Osteoblast (primary cell): ENCODE data around the gene QSOX1. TPM values are rescaled to one million over a fixed set of nuclear protein-coding genes. Genes with fewer than 3 reads are reported as not detected.

Experiments
- DNase-seq: peaks from one replicate; pipeline ENCODE4 v3.0.0; 2011; ENCODE audit warnings: low spot score, mixed read lengths; ENCODE audit not compliant: insufficient read length; ENCODE audit errors: missing footprints
- H2AFZ ChIP-seq: 2 replicates; pipeline ENCODE4 v1.6.0; 2011; ENCODE audit warnings: mild to moderate bottlenecking, low read length
- H3K27ac ChIP-seq: 2 replicates; pipeline ENCODE4 v1.5.1; 2011; ENCODE audit warnings: mild to moderate bottlenecking, low read depth, low read length, moderate library complexity
- H3K27me3 ChIP-seq: 2 replicates; pipeline ENCODE4 v1.6.0; 2012; ENCODE audit warnings: mild to moderate bottlenecking, control low read depth, inconsistent platforms, low read length, moderate library complexity; ENCODE audit not compliant: insufficient read depth
- H3K36me3 ChIP-seq: 2 replicates; pipeline ENCODE4 v1.5.1; 2011; ENCODE audit warnings: mild to moderate bottlenecking, low read length, control low read depth, moderate library complexity; ENCODE audit not compliant: insufficient read depth
- H3K4me1 ChIP-seq: 2 replicates; pipeline ENCODE4 v1.5.1; 2011; ENCODE audit warnings: mild to moderate bottlenecking, low read length, control low read depth, moderate library complexity; ENCODE audit not compliant: insufficient read depth
- H3K4me2 ChIP-seq: 2 replicates; pipeline ENCODE4 v1.6.0; 2011; ENCODE audit warnings: mild to moderate bottlenecking, low read length; ENCODE audit not compliant: insufficient read depth
- H3K4me3 ChIP-seq: fragments of 200-600 bp; sonication (generic); 3 replicates; pipeline ENCODE4 v1.5.1; 2012; ENCODE audit warnings: mild to moderate bottlenecking, low read length, inconsistent platforms; ENCODE audit not compliant: insufficient read depth
- H3K79me2 ChIP-seq: 2 replicates; pipeline ENCODE4 v1.6.0; 2012; ENCODE audit warnings: mild to moderate bottlenecking, low read length, control low read depth, inconsistent platforms; ENCODE audit not compliant: insufficient read depth
- H3K9me3 ChIP-seq: 2 replicates; pipeline ENCODE4 v1.5.1; 2011; ENCODE audit warnings: low read depth, low read length, control low read depth
- H4K20me1 ChIP-seq: 2 replicates; pipeline ENCODE4 v1.6.0; 2012; ENCODE audit warnings: mild to moderate bottlenecking, low read length, control low read depth; ENCODE audit not compliant: insufficient read depth
- total RNA-seq: library from RNA; depleted of rRNA; stranded (reverse); fragments of >200 nt; gene quantifications from 2 replicates; pipeline ENCODE4 v1.2.3, GENCODE V29; 2012
- TF ChIP-seq, protein P1 (sequence below): IDR thresholded peaks from 2 replicates; pipeline ENCODE4 v1.5.1; 2011; ENCODE audit warnings: mild to moderate bottlenecking, low read depth, low read length, moderate library complexity; ENCODE audit errors: extremely low read depth

Gene QSOX1
- total RNA-seq, 1 donor: 373 TPM

DNA sequence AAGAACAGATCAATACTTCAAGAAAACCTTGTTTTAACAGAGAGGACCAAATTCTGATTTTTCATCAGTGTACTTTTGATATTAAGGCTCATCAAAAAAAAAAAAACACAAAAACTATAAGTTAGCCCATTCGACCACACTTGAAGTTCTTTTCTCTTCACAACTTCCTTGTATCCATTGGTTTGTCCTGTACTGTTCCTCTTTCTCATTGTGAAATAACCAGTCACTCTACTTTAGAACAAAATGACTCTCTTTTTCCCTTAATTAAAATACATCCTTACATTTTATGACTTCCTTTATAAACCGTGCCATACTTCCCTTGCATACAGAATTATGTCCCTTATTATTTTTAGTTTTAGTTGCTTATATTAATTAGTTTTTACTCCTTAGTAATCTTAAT is 8.4 kb downstream of the QSOX1 start:
- H3K4me2 ChIP-seq: no peak overlapping the region
- H3K79me2 ChIP-seq: peaks cover 100% of the 10 kb centered on the region

DNA sequence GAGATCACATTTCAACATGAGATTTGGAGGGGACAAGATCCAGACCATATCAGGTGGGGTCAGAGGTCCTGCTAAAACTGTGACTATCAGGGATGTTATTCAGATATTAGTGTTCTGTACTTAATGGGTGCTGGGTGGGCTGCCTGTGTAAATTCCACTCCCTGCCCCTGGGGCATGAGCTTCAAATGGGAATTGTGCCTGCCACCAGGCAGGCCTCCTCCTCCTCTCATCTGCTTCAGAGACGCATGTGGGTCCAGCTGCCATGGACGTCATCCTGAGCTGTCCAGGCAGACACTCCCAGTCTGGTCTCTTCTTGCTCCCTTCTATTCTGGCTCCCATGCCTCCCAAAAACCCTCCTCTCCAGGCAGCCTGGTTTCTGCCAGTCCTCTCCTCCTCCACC is 10.4 kb downstream of the QSOX1 start:
- Histone ChIP-seq H3K4me1 (peaks cover 6% of the 10 kb centered on the region), H3K4me3 (no peak overlapping the region), H3K4me2 (no peak overlapping the region), H3K79me2 (peaks cover 100% of the 10 kb centered on the region), H3K27ac (no peak overlapping the region), H3K27me3 (no peaks in the 10 kb centered on the region), H4K20me1 (peaks cover 61% of the 10 kb centered on the region), H3K36me3 (peaks cover 33% of the 10 kb centered on the region), H3K9me3 (no peaks in the 10 kb centered on the region), H2AFZ (no peak overlapping the region)
- DNase-seq: no peak
- TF ChIP-seq, protein P1, sequence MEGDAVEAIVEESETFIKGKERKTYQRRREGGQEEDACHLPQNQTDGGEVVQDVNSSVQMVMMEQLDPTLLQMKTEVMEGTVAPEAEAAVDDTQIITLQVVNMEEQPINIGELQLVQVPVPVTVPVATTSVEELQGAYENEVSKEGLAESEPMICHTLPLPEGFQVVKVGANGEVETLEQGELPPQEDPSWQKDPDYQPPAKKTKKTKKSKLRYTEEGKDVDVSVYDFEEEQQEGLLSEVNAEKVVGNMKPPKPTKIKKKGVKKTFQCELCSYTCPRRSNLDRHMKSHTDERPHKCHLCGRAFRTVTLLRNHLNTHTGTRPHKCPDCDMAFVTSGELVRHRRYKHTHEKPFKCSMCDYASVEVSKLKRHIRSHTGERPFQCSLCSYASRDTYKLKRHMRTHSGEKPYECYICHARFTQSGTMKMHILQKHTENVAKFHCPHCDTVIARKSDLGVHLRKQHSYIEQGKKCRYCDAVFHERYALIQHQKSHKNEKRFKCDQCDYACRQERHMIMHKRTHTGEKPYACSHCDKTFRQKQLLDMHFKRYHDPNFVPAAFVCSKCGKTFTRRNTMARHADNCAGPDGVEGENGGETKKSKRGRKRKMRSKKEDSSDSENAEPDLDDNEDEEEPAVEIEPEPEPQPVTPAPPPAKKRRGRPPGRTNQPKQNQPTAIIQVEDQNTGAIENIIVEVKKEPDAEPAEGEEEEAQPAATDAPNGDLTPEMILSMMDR: no peak

More for the DNA sequence above, 8.4 kb downstream of the QSOX1 start:
- DNase-seq: no peak
- TF ChIP-seq, protein P1: no peak
- Histone ChIP-seq H3K27ac (no peak overlapping the region), H2AFZ (no peak overlapping the region), H3K27me3 (no peaks in the 10 kb centered on the region), H3K9me3 (no peaks in the 10 kb centered on the region), H3K4me1 (peaks cover 13% of the 10 kb centered on the region), H4K20me1 (peaks cover 67% of the 10 kb centered on the region), H3K36me3 (peaks cover 16% of the 10 kb centered on the region), H3K4me3 (no peak overlapping the region)

DNA sequence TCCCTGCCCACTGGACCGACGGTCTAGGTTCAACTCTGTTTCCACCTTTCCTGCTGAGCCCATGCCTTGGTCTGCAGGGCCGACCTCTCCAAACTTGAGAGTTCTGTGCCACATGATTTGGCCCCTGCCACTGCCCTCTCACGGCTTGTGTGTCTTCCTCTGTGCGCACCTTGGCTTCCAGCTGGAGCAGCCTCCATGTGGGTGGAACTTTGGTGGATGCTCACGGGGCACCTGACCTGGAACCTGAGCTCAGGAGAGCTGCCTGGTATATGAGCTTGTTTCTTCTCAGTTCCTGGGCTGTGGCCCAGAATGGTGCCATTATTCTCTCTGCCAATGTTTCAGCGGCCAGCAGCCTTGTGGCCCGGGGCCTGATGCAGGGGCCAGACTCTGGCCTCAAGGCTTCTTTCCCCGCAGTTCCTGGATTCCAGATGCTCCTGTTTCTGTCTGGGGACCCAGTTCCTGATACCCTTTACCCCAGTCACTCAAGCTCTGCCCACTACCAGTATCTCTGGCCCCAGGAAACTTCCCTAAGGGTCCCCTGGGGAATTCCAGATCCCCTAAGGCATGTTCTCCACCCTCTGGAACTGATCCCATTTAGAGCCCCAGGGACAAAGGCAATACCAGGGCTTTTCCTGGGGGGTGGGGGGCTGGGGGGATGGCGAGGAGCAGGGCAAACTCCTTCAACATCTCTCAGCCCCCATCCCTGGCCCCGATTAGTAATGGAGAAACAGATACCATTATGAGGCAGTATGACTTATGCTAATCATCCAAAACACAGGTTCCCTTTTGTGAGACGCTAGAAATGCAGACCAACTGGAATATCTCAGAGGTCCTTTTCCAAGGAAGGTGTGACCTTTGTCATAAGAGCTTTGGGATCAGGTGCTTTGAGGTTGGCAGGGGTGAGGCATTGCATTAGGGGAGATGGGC is 11.1 kb downstream of the QSOX1 start:
- TF ChIP-seq, protein P1: no peak
- Histone ChIP-seq H3K4me3 (no peak overlapping the region), H2AFZ (no peak overlapping the region), H3K79me2 (peaks cover 100% of the 10 kb centered on the region), H3K4me2 (no peak overlapping the region), H3K36me3 (peaks cover 40% of the 10 kb centered on the region), H3K4me1 (no peaks in the 10 kb centered on the region), H3K27ac (no peak overlapping the region), H4K20me1 (peaks cover 61% of the 10 kb centered on the region), H3K27me3 (no peaks in the 10 kb centered on the region), H3K9me3 (no peaks in the 10 kb centered on the region)
- peak; percentile 62 for DNase-seq

DNA sequence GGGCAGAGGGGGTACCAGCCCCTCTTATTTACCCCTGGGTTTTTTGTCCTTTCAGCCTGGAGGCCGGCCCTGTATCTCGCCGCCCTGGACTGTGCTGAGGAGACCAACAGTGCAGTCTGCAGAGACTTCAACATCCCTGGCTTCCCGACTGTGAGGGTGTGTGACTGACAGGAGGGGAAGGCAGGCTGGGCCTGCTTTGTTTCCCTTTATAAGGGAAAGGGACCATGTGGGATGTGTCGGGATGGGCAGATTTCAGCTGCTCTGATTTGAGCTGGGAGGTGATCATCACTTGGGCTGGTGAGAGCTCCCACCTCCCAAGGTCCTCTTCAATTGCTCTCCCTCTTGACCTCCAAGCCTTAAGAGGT is 11.7 kb downstream of the QSOX1 start:
- H3K27ac ChIP-seq: no peak overlapping the region
- TF ChIP-seq, protein P1: no peak
- H3K27me3 ChIP-seq: no peaks in the 10 kb centered on the region
- peaks cover 42% of the 10 kb centered on the region for H3K36me3 ChIP-seq
- H3K4me2 ChIP-seq: no peak overlapping the region
- DNase-seq: no peak
- no peaks in the 10 kb centered on the region for H3K9me3 ChIP-seq
- H3K79me2 ChIP-seq: peaks cover 100% of the 10 kb centered on the region
- H3K4me3 ChIP-seq: no peak overlapping the region
- H4K20me1 ChIP-seq: peaks cover 66% of the 10 kb centered on the region
- no peak overlapping the region for H2AFZ ChIP-seq
- no peaks in the 10 kb centered on the region for H3K4me1 ChIP-seq
